Psoas muscle (tissue), 8 donors: ENCODE measurements around the gene SERPINB4. TPM values are rescaled to one million over a fixed set of nuclear protein-coding genes. Genes with fewer than 3 reads are reported as not detected.

Experiments used
- ATAC-seq, 4 donors: fragments of 200-7000 bp; cut with Tn5 transposase; one replicate each; pipeline ENCODE4 v1.9.1; 2020; ENCODE audit warnings: moderate library complexity in 3 of 4, mild to moderate bottlenecking in 2 of 4
- DNase-seq, 2 donors: peaks; one replicate each; pipeline ENCODE4 v3.0.0-alpha.2; 2020
- H3K27ac ChIP-seq: fragments of 200-600 bp; one replicate; pipeline ENCODE4 v1.8.0; 2022
- H3K27me3 ChIP-seq, 3 donors: fragments of 200-600 bp in 1 of 3; one replicate each; pipeline versions ENCODE4 v1.6.1 to v1.8.0; 2013 to 2022; ENCODE audit warnings: low read length in 2 of 3, mild to moderate bottlenecking in 2 of 3, moderate library complexity in 1 of 3; ENCODE audit not compliant: insufficient read depth in 3 of 3
- H3K36me3 ChIP-seq, 2 donors: fragments of 200-600 bp in 1 of 2; one replicate each; pipeline versions ENCODE4 v1.6.1 to v1.8.0; 2013 to 2022; ENCODE audit warnings: low read depth in 1 of 2, mild to moderate bottlenecking in 1 of 2, moderate library complexity in 1 of 2; ENCODE audit not compliant: insufficient read depth in 1 of 2
- H3K4me1 ChIP-seq: fragments of 200-600 bp; one replicate; pipeline ENCODE4 v1.8.0; 2022
- H3K4me3 ChIP-seq: fragments of 200-600 bp; one replicate; pipeline ENCODE4 v1.8.0; 2022; ENCODE audit warnings: mild to moderate bottlenecking
- H3K9me3 ChIP-seq: fragments of 200-600 bp; one replicate; pipeline ENCODE4 v1.8.0; 2022
- WGBS, 3 donors: extraction: QIAGEN DNeasy Blood & Tissue Kit; methylation state at CpG; one replicate each; pipeline versions ENCODE4 v1.1.6 to v1.1.7; 2013; 5-methylcytosine and 5-hydroxymethylcytosine counted together
- intact Hi-C, 2 donors: fragments of 100-400 bp; cut with DNase I; formaldehyde crosslinking; loops; one replicate each; pipeline versions ENCODE4 v1.11.0 to v1.14.2; 2022
- polyA plus RNA-seq, 3 donors: library from polyadenylated mRNA; stranded (reverse); fragments of 200-250 nt; gene quantifications; one replicate each; pipeline ENCODE4 v1.2.3, GENCODE V29; 2013
- total RNA-seq, 4 donors: library from RNA; stranded (reverse); fragmentation: NEBNext Ultra II Directional in 2 of 4; extraction: Animal tissue kit (Norgen Biotek cat#: 25700) in 2 of 4; gene quantifications; one replicate each; pipeline versions ENCODE4 v1.2.1 to v1.2.4, GENCODE V29; 2021 to 2023
- TF ChIP-seq, protein P1 (sequence below): fragments of 200-600 bp; IDR thresholded peaks from one replicate; pipeline ENCODE4 v1.8.0; 2022; ENCODE audit warnings: antibody characterized with exemption
- donor health status: healthy with polysubstance abuse.
- donor health status: DM: no; HTN: no; CAD: no; lungs with moderate emphysema.
- donor health status: Bipolar disorder and iron deficiency.
- donor health status: healthy.
- donor health status: DM: yes; HTN: yes; CAD: no.
- donor health status: DM: no; HTN: no; CAD: no.
- donor health status: DM: no; HTN: no; CAD: no.
- donor health status: DM: yes; HTN: yes; CAD: no.

SERPINB4 gene
- total and polyA plus RNA-seq, 7 donors = 0.04 TPM; not detected in 6

DNA sequence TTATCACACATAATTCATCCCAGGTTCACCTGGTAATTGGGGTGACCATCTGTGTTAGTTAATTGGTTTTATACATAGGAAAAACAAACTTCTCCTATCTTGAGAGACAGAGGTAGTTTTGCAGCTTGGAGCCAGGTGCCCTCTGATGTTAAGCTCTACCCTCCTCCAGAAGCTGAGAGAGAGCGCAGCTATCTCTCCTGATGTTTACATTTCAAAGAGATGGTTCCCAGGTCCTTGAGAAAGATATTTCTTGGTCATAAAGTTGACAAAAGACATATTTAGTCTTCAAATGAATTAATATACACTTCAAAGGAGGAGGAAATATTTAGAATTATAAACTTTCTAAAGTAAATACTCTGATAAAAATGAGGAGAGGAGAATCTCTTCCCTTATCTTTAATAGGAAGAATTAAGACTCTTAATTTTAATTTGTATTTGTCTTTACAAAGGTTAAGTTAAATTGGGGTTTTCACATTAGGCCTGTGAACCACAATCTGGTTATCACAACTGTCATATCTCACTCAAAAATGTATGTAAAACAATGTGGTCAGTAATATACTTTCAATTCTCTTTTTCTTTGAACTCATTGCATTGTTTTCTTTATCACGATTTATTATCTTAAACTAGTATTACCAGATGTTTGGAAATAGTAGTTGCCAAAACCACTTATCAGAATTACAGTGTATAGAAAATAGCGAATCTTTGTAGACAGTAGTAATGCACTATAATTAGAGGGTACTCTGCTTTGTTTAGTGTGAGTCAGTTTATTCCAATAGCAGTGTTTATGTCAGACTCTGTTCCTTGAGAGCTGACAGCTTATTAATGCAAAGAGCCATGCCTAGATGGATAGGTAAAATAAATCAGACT, 26.8 kb downstream of the SERPINB4 start:
- no peak for ATAC-seq
- no peak overlapping the region for H3K4me3 ChIP-seq

DNA sequence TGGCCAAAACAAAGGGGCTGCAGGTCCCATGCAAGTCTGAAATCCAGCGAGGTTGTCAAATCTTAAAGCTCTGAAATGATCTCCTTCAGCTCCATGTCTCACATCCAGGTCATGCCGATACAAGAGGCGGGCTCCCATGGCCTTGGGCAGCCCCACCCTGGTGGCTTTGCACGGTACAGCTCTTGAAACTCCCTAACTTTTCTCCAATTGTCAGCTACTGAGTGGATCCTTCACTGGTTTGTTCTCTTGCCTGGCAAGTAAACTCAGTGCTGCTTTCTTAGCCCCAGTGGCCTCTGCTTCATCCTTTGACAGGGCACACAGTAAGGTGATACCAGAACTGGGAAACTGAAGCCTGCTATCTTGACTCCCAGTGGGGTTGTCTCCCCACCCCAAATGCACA, 30.6 kb downstream of the SERPINB4 start:
- H3K27ac ChIP-seq = no peak overlapping the region
- DNase-seq = no peak
- TF ChIP-seq, protein P1, sequence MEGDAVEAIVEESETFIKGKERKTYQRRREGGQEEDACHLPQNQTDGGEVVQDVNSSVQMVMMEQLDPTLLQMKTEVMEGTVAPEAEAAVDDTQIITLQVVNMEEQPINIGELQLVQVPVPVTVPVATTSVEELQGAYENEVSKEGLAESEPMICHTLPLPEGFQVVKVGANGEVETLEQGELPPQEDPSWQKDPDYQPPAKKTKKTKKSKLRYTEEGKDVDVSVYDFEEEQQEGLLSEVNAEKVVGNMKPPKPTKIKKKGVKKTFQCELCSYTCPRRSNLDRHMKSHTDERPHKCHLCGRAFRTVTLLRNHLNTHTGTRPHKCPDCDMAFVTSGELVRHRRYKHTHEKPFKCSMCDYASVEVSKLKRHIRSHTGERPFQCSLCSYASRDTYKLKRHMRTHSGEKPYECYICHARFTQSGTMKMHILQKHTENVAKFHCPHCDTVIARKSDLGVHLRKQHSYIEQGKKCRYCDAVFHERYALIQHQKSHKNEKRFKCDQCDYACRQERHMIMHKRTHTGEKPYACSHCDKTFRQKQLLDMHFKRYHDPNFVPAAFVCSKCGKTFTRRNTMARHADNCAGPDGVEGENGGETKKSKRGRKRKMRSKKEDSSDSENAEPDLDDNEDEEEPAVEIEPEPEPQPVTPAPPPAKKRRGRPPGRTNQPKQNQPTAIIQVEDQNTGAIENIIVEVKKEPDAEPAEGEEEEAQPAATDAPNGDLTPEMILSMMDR = no peak
- no peaks in the 10 kb centered on the region for H3K4me1 ChIP-seq
- no peaks in the 10 kb centered on the region for H3K27me3 ChIP-seq
- no peaks in the 10 kb centered on the region for H3K9me3 ChIP-seq
- ATAC-seq = no peak
- 83 to 88% (median 85%) methylated on average over 4 of the region's 4 CpGs for WGBS, 3 donors
- intact Hi-C loops = no loop called here
- H3K4me3 ChIP-seq = no peak overlapping the region
- H3K36me3 ChIP-seq = no peaks in the 10 kb centered on the region

More for the DNA sequence above, 26.8 kb downstream of the SERPINB4 start:
- intact Hi-C loops = no loop called here
- no peaks in the 10 kb centered on the region for H3K4me1 ChIP-seq
- 55 to 64% (median 61%) methylated on average over 3 of the region's 3 CpGs for WGBS, 3 donors
- H3K36me3 ChIP-seq = no peaks in the 10 kb centered on the region
- TF ChIP-seq, protein P1 = no peak
- DNase-seq = no peak
- H3K27me3 ChIP-seq = no peaks in the 10 kb centered on the region
- H3K27ac ChIP-seq = no peak overlapping the region
- H3K9me3 ChIP-seq = no peaks in the 10 kb centered on the region

DNA sequence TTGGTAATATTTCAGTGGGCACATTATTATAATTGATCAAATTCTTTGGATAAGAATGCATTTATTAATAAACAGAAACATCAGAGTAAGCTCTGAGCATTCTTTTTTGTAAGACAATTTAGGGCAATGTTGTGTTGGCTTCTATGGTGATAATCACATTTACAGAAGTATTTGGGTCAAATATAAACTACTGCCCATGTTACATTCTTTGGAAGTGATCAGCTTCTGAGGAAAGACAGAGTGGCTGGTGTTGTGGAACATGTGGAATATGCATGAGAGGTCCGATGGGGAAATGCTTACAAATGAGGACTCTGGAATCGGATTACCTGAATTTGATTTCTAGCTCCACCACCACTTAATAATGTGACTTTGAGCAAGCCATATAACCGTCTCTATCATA, 37.5 kb downstream of the SERPINB4 start:
- no peaks in the 10 kb centered on the region for H3K27me3 ChIP-seq
- no peaks in the 10 kb centered on the region for H3K4me1 ChIP-seq
- WGBS, 3 donors = 65 to 73% (median 68%) methylated on average over 3 of the region's 3 CpGs
- TF ChIP-seq, protein P1 = no peak
- DNase-seq (no peak), ATAC-seq (no peak)
- H3K9me3 ChIP-seq = no peaks in the 10 kb centered on the region
- H3K4me3 ChIP-seq = no peak overlapping the region
- intact Hi-C loops = no loop called here
- no peaks in the 10 kb centered on the region for H3K36me3 ChIP-seq
- H3K27ac ChIP-seq = no peak overlapping the region

DNA sequence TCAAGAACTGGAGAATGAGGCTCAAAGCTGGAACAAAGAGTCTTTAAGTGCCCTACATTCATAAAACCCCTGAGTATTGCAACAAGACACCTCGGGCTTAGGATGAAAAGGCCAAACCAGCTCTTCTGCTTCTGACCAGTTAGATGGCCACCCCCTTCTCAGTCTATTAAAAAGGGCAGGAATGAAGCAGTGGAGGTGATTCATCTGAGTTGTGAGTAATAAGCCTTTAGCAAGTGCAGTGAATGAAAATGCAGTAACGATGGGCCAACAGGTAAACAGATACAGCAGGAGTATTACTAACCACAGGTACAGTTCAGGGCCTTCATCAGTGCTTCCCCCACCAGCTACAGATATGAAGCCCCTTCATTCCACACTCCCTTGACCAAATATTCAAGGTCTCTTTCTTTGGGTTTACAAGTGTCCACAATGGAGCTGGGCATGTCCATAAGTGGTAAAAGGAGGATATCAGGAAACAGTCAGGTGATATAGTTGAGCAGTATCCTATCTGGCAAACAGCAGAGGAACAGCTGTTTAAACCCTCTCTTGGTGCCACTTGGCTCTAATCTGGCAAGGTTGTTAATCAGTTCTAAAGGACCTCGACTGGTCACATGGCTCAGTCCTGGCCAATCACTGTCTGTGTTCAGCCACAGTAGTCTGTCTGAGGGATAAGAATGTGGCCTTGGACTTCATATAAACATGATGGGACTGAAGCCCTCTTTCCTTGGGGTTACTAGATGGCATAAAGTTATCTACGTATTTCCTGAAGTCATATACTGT, 39.1 kb downstream of the SERPINB4 start:
- Histone ChIP-seq H3K9me3 (no peaks in the 10 kb centered on the region), H3K4me3 (no peak overlapping the region), H3K27ac (no peak overlapping the region), H3K4me1 (no peaks in the 10 kb centered on the region), H3K36me3 (no peaks in the 10 kb centered on the region), H3K27me3 (no peaks in the 10 kb centered on the region)
- ATAC-seq = no peak
- 59 to 66% (median 64%) methylated on average over 4 of the region's 4 CpGs for WGBS, 3 donors
- intact Hi-C loops = no loop called here
- TF ChIP-seq, protein P1 = no peak
- DNase-seq = no peak
